Epithelial cell of esophagus (primary cell): ENCODE data around the gene WFDC12.

Experiments
- DNase-seq: peaks from one replicate; pipeline ENCODE4 v3.0.0; 2010; ENCODE audit warnings: low read depth
- H3K4me3 ChIP-seq: 2 replicates; pipeline ENCODE4 v1.5.1; 2011; ENCODE audit warnings: mild to moderate bottlenecking, low read length, control low read depth
- CTCF ChIP-seq: IDR thresholded peaks from 2 replicates; pipeline ENCODE4 v1.5.1; 2011; ENCODE audit warnings: low read depth, mild to moderate bottlenecking, low read length, control low read depth, inconsistent platforms; ENCODE audit not compliant: insufficient read depth; ENCODE audit errors: missing control alignments

WFDC12 gene

DNA sequence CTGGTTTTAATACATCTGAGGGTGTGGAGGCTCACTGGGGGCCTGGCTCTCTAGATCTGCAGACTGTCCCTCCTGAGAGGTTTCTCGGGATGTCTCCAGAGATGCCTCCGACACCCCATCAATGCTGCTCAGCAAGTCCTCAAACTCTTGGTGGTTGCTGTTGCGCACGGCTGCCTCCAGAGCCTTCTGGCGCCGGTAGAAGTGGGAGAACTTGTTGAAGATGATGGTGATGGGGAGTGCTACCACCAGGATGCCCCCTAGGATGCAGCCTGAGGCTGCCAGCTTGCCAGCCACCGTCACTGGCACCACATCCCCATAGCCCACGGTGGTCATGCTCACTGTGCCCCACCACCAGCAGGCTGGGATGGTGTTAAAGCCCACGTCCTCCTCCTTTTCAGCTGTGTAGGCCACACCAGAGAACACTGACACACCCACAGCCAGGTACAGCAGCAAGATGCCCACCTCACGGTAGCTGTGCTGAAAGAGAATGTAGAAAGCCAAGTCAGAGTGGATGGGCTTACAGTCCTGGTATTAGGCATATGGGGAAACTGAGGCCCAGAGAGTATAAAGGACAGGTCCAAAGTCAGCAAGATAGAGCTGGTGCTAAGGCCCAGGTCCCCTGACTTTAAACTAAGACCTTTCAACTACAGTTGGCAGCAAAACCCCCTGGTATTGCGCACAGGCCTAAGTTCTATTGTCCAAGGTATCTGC is 29.2 kb downstream of the WFDC12 start:
- no peak overlapping the region for H3K4me3 ChIP-seq
- TF ChIP-seq CTCF = no peak
- DNase-seq = no peak

GRCh38 chr20:45094201-45094600 is 30.1 kb downstream of the WFDC12 start:
- no peak for TF ChIP-seq CTCF
- no peak overlapping the region for H3K4me3 ChIP-seq
- DNase-seq = no peak

DNA sequence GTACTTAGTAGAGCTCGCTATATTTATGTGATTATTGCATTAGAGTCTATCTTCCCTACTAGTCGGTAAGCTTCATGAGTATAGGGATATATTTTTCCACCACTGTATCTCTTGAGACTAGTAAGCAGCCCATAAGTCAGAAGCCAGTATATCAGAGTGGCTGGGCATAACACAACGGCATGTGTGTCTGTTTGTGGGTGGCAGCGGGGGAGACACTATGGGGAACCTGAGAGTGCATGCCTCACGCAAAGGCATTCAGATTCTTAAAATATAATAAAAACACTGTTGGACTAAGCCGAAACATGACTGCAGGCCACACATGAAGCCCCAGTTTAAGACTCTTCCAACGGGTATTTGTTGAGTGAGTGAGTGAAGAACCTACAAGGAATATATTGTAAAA is 31.4 kb downstream of the WFDC12 start:
- DNase-seq = no peak
- no peak overlapping the region for H3K4me3 ChIP-seq
- no peak for TF ChIP-seq CTCF

DNA sequence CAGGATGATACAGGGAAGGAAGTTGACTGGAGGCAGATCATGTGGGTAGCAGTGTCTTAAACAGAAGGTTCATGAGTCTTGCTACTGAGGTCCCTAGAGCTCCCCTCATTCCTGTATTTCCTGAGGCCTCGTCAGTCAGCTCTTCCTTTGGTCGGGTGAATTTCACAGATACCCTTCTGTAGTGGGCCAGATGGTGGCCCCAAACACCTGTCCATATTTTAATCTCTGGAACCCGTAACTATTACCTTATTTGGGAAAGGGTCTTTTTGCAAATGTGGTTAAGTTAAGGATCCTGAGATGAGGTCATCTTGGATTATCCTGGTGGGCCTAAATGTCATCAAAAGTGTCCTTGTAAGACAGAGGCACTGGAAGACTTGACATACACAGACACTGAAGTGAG is 32.9 kb downstream of the WFDC12 start:
- TF ChIP-seq CTCF = no peak
- H3K4me3 ChIP-seq = no peak overlapping the region

DNA sequence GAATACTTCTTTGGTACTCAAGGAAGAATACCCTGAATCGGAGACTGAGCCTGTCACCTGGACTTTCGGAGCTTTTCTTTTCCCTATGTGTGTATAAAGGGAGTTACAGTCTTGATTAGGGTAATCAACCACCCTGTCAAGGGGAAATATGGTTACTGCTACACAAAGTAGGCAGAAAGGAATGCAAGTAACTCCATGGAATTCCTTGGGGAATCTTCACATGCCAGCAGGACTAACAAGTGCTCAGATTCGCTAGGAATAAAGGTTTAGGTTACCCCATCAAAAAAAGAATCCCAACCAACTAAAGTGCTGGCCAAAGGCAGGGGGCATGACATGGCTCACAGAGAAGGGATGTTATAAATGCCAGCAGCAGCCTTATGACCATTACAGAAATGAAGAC is 33.8 kb downstream of the WFDC12 start:
- no peak for DNase-seq
- no peak overlapping the region for H3K4me3 ChIP-seq
- no peak for TF ChIP-seq CTCF

More for the DNA sequence above, 32.9 kb downstream of the WFDC12 start:
- no peak for DNase-seq

- H3K4me3 ChIP-seq = no peak overlapping the region
- DNase-seq = peak; percentile 71
- no peak for TF ChIP-seq CTCF
These were observed 36.0 kb downstream of the WFDC12 start for GRCh38 chr20:45088247-45088646.

DNA sequence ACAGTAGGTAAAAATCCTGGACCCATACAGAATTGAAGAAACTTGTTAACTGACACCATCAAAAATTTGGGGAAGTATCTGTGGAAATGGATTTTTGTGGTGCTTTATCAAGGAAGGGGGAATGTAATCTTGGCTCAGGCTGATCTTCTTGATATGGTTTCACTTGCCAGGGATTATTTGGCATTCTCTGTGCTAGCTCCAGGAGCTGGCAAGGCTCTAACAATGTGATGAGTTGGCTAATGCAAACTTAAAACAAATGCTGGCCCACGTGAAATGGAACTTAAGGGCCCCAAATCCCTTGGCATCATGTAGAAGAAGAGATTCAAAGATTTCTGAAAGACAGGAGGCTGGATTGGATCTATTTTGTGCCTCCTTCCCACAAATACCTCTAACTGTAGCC is 36.5 kb downstream of the WFDC12 start:
- H3K4me3 ChIP-seq = no peak overlapping the region
- no peak for TF ChIP-seq CTCF
- no peak for DNase-seq
